Transverse colon (tissue), 4 donors: ENCODE results near the gene CPS1. TPM values are rescaled to one million over a fixed set of nuclear protein-coding genes. Genes with fewer than 3 reads are reported as not detected.

Experiments used
- DNase-seq: peaks from one replicate; pipeline ENCODE4 v3.0.0-alpha.2; 2019
- H3K27ac ChIP-seq, 4 donors: fragments of 200-600 bp; sonication (generic); 2 replicates each; pipeline ENCODE4 v1.5.1; 2016 to 2018; ENCODE audit warnings: inconsistent platforms in 4 of 4
- H3K27me3 ChIP-seq: fragments of 200-600 bp; sonication (generic); 2 replicates; pipeline ENCODE4 v1.5.1; 2017; ENCODE audit warnings: inconsistent platforms
- H3K36me3 ChIP-seq, 4 donors: fragments of 200-600 bp; sonication (generic); 2 replicates each; pipeline ENCODE4 v1.5.1; 2017 to 2019; ENCODE audit warnings: inconsistent platforms in 4 of 4
- H3K4me1 ChIP-seq, 4 donors: fragments of 200-600 bp; sonication (generic); 2 replicates each; pipeline ENCODE4 v1.5.1; 2017 to 2020; ENCODE audit warnings: inconsistent platforms in 4 of 4
- H3K4me3 ChIP-seq, 4 donors: fragments of 200-600 bp; sonication (generic); 1 replicate in 1 of 4; 2 replicates in 3 of 4; pipeline versions ENCODE4 v1.5.1 to v1.6.1; 2017 to 2019; ENCODE audit warnings: inconsistent platforms in 4 of 4
- H3K9me3 ChIP-seq, 2 donors: fragments of 200-600 bp; sonication (generic); 2 replicates each; pipeline ENCODE4 v1.5.1; 2017 to 2019; ENCODE audit warnings: inconsistent platforms in 2 of 2
- EP300 ChIP-seq: sonication (generic); formaldehyde crosslinking; IDR thresholded peaks from one replicate; pipeline ENCODE4 v1.6.1; 2017; ENCODE audit warnings: antibody characterized with exemption, low read depth
- POLR2A ChIP-seq: fragments of 450-650 bp; IDR thresholded peaks from one replicate; pipeline ENCODE4 v1.6.1; 2016; ENCODE audit warnings: antibody characterized with exemption, mild to moderate bottlenecking, moderate library complexity
- POLR2AphosphoS5 ChIP-seq, 3 donors: sonication (generic); formaldehyde crosslinking; IDR thresholded peaks; one replicate each; pipeline ENCODE4 v1.6.1; 2016; ENCODE audit warnings: antibody characterized with exemption in 3 of 3
- WGBS, 2 donors: methylation state at CpG; one replicate each; pipeline ENCODE4 v1.1.5; 2018; ENCODE audit warnings: low coverage in 1 of 2; 5-methylcytosine and 5-hydroxymethylcytosine counted together
- in situ Hi-C, 4 donors: fragments of 200-750 bp; cut with MboI; loops; one replicate each; pipeline versions ENCODE4 v1.15.0 to v1.15.1; 2017; ENCODE audit warnings: low sequenced_read_pairs in 3 of 4, low pct_ligation_motif_present in 1 of 4, low pct_unique_long_range_greater_than_20kb in 1 of 4
- intact Hi-C: fragments of 100-400 bp; cut with DNase I; formaldehyde crosslinking; loops from one replicate; pipeline ENCODE4 v1.15.1; 2023; ENCODE audit warnings: low total_unique reads
- total RNA-seq, 4 donors: library from RNA; depleted of rRNA; stranded (reverse); fragments of >200 nt; gene quantifications; one replicate each; pipeline ENCODE4 v1.1.0, GENCODE V29; 2016
- TF ChIP-seq, protein P1 (sequence below), 5 experiments: fragments of 200-600 bp in 3 of 5; fragments of 450-650 bp in 2 of 5; sonication (generic) in 3 of 5; IDR thresholded peaks; 1 replicate in 2 of 5; 2 replicates in 3 of 5; pipeline ENCODE4 v1.5.1; 2016 to 2017; ENCODE audit warnings: antibody characterized with exemption in 5 of 5, inconsistent platforms in 3 of 5, mild to moderate bottlenecking in 2 of 5, moderate library complexity in 1 of 5

The CPS1 gene
- total RNA-seq, 4 donors from 2014 or later, result 0.32 to 0.68 TPM; not detected in 2

DNA sequence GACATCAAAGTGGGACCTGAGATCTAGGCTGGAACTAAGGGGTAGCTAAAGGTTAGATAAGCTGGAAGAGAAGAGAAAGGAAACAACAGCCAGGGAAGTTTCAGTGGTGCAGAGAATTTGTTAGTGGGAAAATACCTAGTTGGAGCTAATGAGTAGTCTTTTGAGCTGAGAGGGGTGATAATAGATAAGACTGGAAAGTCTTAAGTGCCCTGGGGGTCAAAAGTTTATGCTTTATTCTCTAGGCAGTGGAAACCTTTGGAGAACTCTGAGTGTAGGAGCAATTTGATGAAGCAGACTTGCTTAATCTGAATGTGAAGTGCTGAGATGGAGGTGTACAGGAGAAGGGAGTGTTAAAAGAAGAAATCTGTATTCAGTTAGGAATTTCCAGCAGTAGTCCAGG lies 90.8 kb downstream of the CPS1 start:
- Histone ChIP-seq H3K36me3 (no peaks in the 10 kb centered on the region), H3K27me3 (no peaks in the 10 kb centered on the region), H3K9me3 (no peaks in the 10 kb centered on the region), H3K4me3 (no peak overlapping the region), H3K27ac (no peak overlapping the region), H3K4me1 (no peaks in the 10 kb centered on the region)
- no peak for DNase-seq
- in situ Hi-C loops (no loop called here), intact Hi-C loops (no loop called here)
- no peak for TF ChIP-seq POLR2A
- no peak for TF ChIP-seq EP300
- TF ChIP-seq, protein P1, sequence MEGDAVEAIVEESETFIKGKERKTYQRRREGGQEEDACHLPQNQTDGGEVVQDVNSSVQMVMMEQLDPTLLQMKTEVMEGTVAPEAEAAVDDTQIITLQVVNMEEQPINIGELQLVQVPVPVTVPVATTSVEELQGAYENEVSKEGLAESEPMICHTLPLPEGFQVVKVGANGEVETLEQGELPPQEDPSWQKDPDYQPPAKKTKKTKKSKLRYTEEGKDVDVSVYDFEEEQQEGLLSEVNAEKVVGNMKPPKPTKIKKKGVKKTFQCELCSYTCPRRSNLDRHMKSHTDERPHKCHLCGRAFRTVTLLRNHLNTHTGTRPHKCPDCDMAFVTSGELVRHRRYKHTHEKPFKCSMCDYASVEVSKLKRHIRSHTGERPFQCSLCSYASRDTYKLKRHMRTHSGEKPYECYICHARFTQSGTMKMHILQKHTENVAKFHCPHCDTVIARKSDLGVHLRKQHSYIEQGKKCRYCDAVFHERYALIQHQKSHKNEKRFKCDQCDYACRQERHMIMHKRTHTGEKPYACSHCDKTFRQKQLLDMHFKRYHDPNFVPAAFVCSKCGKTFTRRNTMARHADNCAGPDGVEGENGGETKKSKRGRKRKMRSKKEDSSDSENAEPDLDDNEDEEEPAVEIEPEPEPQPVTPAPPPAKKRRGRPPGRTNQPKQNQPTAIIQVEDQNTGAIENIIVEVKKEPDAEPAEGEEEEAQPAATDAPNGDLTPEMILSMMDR (IDR thresholded peaks at IDR 0.05), result no peak
- TF ChIP-seq POLR2AphosphoS5 (IDR thresholded peaks at IDR 0.05), result no peak

DNA sequence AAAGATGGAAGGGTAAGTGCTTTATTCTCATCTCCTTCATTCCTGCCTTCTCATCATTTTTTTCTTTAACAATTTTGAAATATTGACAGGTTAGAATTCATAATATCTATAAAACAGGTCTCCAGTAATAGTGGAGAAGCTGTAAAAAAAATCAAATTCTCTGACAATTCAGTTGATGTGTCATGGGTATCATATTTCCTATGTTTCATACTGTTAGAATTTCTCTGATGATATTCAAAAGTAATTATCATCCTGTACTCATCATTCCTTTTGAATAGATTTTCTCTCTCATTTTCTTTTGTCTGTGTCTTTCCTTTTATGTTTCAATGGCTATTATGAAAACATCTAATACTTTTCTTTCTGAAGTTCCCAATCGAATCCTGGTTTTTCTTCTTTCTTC lies 97.7 kb downstream of the CPS1 start:
- DNase-seq, result no peak
- Histone ChIP-seq H3K27ac (no peak overlapping the region), H3K9me3 (no peaks in the 10 kb centered on the region), H3K27me3 (no peaks in the 10 kb centered on the region), H3K36me3 (no peaks in the 10 kb centered on the region), H3K4me3 (no peak overlapping the region), H3K4me1 (no peaks in the 10 kb centered on the region)
- TF ChIP-seq POLR2A (no peak), EP300 (no peak)
- in situ Hi-C loops (no loop called here), intact Hi-C loops (no loop called here)
- 44 to 54% methylated on average over 1 of the region's 1 CpG for WGBS, 2 donors

DNA sequence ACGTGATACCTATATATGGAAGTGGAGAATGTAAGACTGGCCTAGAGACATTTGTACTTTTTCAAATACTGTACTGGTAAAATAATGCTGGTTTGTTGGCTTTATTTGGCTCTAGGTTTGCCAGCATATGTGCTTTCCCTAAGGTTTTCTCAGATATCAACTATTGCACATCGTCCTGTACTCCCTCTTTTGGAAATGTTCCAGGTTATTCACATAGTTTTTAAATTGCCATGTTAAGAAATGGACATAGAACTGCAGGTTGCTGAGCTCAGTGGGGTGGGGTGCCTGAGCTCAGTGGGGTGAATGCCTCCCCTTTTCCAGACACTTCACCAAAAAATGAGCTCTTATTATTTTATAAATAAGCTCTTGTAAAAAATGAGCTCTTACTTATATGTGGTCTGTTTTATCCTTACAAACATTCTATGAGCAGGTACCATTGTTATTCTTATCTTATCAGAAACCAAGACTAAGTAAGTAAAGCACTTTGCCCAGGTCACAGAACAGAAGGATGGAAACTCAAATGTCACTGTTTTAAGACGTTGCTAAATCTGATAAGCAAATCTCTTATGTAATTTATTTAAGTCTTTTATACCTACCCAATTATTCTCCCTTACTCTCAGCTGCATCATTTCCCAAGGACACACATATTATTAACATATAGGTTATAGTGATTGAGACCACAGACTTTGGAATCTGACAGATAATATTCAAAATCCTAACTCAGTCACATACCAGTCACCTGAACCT lies 99.0 kb downstream of the CPS1 start:
- no peak overlapping the region for H3K4me3 ChIP-seq
- in situ Hi-C loops (no loop called here), intact Hi-C loops (no loop called here)
- H3K27ac ChIP-seq, result no peak overlapping the region
- no peaks in the 10 kb centered on the region for H3K27me3 ChIP-seq
- H3K36me3 ChIP-seq, result no peaks in the 10 kb centered on the region
- WGBS, 2 donors, result 37 to 48% methylated on average over 3 of the region's 3 CpGs
- H3K9me3 ChIP-seq, result no peaks in the 10 kb centered on the region
- no peak for DNase-seq
- TF ChIP-seq POLR2AphosphoS5 (IDR thresholded peaks at IDR 0.05) (no peak), POLR2A (no peak), EP300 (no peak)
- TF ChIP-seq, protein P1 (IDR thresholded peaks at IDR 0.05), result no peak
- H3K4me1 ChIP-seq, result no peaks in the 10 kb centered on the region

DNA sequence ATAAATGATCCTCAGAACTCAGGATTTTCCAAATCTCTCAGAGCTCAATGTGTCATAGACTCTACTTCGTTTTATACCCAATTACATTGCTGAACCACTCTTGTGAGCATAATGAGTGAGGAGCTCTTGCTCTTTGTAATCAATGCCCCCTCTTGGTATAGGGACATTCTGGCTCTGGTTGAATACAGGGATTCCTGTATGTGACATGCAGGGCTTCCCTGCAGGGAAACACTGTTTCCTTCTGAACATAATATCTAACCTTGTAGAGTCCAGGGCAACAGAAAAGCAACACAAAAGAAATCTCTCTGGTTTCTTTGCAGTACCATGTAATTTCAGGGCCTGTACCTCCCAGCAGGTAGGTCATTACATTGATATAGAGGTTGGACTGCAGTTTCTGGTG lies 101.5 kb downstream of the CPS1 start:
- H3K36me3 ChIP-seq, result no peaks in the 10 kb centered on the region
- no peaks in the 10 kb centered on the region for H3K9me3 ChIP-seq
- TF ChIP-seq POLR2AphosphoS5 (IDR thresholded peaks at IDR 0.05), result no peak
- TF ChIP-seq, protein P1 (IDR thresholded peaks at IDR 0.05), result no peak
- no peak for TF ChIP-seq EP300
- TF ChIP-seq POLR2A, result no peak
- H3K27me3 ChIP-seq, result no peaks in the 10 kb centered on the region
- in situ Hi-C loops (no loop called here), intact Hi-C loops (no loop called here)
- no peak for DNase-seq
- H3K4me1 ChIP-seq, result no peaks in the 10 kb centered on the region
- H3K4me3 ChIP-seq, result no peak overlapping the region
- 68 to 83% methylated on average over 1 of the region's 1 CpG for WGBS, 2 donors
- no peak overlapping the region for H3K27ac ChIP-seq

DNA sequence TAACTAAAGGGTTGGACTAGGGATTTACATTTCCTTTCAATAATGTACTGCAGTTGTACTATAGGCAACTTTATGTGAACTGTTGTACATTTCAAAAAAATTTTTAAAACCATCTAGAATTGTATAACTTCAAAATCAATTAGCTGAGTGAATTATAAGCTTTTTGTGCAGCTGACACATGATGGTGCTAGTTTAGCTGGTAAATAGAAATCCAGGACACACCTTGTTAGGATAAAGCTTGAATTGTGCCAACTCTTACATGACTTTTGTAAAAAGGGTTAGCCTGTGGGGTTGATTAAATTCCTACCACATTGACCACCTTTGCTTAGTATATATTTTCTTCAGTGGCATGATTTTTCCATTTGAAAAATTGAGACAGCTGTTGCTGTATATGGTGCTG lies 104.4 kb downstream of the CPS1 start:
- no peaks in the 10 kb centered on the region for H3K4me1 ChIP-seq
- intact Hi-C loops, result no loop called here
- H3K4me3 ChIP-seq, result no peak overlapping the region
- TF ChIP-seq, protein P1 (IDR thresholded peaks at IDR 0.05), result no peak
- no peak for TF ChIP-seq POLR2A
- no peak for TF ChIP-seq POLR2AphosphoS5 (IDR thresholded peaks at IDR 0.05)
- TF ChIP-seq EP300, result no peak
- H3K36me3 ChIP-seq, result no peaks in the 10 kb centered on the region
- no peak for DNase-seq
- in situ Hi-C loops, result no loop called here
- no peak overlapping the region for H3K27ac ChIP-seq
- H3K27me3 ChIP-seq, result no peaks in the 10 kb centered on the region
- no peaks in the 10 kb centered on the region for H3K9me3 ChIP-seq
